HL-60 (cell line): ENCODE measurements around the gene RTL10.

ENCODE experiments used
- GABPA ChIP-seq: IDR thresholded peaks from 2 replicates; pipeline ENCODE4 v1.6.1; 2012; ENCODE audit warnings: low read depth
- POLR2AphosphoS5 ChIP-seq: IDR thresholded peaks from 2 replicates; pipeline ENCODE4 v1.6.1; 2012; ENCODE audit warnings: low read depth
- REST ChIP-seq: IDR thresholded peaks from 2 replicates; pipeline ENCODE4 v1.6.1; 2012; ENCODE audit warnings: low read depth; ENCODE audit not compliant: insufficient replicate concordance
- TF ChIP-seq, protein P1 (sequence below): IDR thresholded peaks from one replicate; pipeline ENCODE4 v1.5.1; 2011; ENCODE audit warnings: low read length, control low read depth, inconsistent platforms; ENCODE audit not compliant: insufficient read depth

DNA sequence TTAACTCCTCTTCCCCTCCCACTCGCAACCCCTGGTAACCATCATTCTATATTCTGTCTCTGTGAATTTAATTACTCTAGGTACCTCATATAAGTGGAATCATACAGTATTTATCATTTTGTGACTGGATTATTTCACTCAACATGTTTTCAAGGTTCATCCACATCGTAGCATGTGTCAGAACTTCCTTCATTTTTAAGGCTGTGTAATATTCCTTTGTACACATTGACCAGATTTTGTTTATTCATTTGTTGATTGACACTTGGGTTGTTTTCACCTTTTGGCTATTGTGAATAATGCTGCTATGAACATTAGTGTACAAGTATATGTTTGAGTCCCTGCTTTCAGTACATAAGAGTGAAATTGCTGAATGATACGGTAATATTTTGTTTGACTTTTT, 2.7 kb upstream of the RTL10 start:
- TF ChIP-seq, protein P1, sequence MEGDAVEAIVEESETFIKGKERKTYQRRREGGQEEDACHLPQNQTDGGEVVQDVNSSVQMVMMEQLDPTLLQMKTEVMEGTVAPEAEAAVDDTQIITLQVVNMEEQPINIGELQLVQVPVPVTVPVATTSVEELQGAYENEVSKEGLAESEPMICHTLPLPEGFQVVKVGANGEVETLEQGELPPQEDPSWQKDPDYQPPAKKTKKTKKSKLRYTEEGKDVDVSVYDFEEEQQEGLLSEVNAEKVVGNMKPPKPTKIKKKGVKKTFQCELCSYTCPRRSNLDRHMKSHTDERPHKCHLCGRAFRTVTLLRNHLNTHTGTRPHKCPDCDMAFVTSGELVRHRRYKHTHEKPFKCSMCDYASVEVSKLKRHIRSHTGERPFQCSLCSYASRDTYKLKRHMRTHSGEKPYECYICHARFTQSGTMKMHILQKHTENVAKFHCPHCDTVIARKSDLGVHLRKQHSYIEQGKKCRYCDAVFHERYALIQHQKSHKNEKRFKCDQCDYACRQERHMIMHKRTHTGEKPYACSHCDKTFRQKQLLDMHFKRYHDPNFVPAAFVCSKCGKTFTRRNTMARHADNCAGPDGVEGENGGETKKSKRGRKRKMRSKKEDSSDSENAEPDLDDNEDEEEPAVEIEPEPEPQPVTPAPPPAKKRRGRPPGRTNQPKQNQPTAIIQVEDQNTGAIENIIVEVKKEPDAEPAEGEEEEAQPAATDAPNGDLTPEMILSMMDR: no peak
- TF ChIP-seq REST (no peak), POLR2AphosphoS5 (no peak), GABPA (no peak)
